ENCODE data around the gene ANKRD17.
"Not testable (repeated sequence)": the region's sequence is repeated elsewhere in the genome, so short reads cannot be mapped to it uniquely, and the experiment has no call there.

GRCh38 chr4:73203976-73204375 lies 54.6 kb downstream of the ANKRD17 start:
- TF ChIP-seq CTCF (IDR thresholded peaks at IDR 0.05); GABPA (IDR thresholded peaks at IDR 0.05; ENCODE audit: low read depth); POLR2AphosphoS5 (IDR thresholded peaks at IDR 0.05; ENCODE audit: low read depth, low read length); EZH2phosphoT487 (IDR thresholded peaks at IDR 0.05; ENCODE audit: borderline replicate concordance, low read depth); IRF3 (IDR thresholded peaks at IDR 0.05; ENCODE audit: low read depth, low read length); RCOR1 (IDR thresholded peaks at IDR 0.05; ENCODE audit: low read length); YY1 (IDR thresholded peaks at IDR 0.05; ENCODE audit: low read depth); GATA2 (CRISPR knock-in tag; IDR thresholded peaks at IDR 0.05): not testable (repeated sequence)

Measured in SK-N-SH (cell line).